Thymus (tissue), 11 donors: ENCODE data around the gene MUC5AC. TPM values are rescaled to one million over a fixed set of nuclear protein-coding genes. Genes with fewer than 3 reads are reported as not detected.
"Not testable (repeated sequence)": the region's sequence is repeated elsewhere in the genome, so short reads cannot be mapped to it uniquely, and the experiment has no call there.

Experiments used
- DNase-seq, 9 donors: peaks; one replicate each; pipeline ENCODE4 v3.0.0-alpha.2; 2013; ENCODE audit warnings: low spot score in 9 of 9, low read depth in 6 of 9, missing footprints in 1 of 9
- H3K27ac ChIP-seq, 2 donors: one replicate each; pipeline ENCODE4 v1.5.1; 2013; ENCODE audit warnings: control low read depth in 1 of 2, low read depth in 1 of 2, low read length in 1 of 2, mild to moderate bottlenecking in 1 of 2, moderate library complexity in 1 of 2
- H3K27me3 ChIP-seq, 2 donors: one replicate each; pipeline ENCODE4 v1.5.1; 2013; ENCODE audit warnings: low read length in 1 of 2; ENCODE audit not compliant: control insufficient read depth in 2 of 2, insufficient read depth in 1 of 2
- H3K36me3 ChIP-seq, 2 donors: one replicate each; pipeline ENCODE4 v1.5.1; 2013; ENCODE audit warnings: low read length in 1 of 2, mild to moderate bottlenecking in 1 of 2, moderate library complexity in 1 of 2; ENCODE audit not compliant: control insufficient read depth in 2 of 2, insufficient read depth in 2 of 2
- H3K4me1 ChIP-seq, 2 donors: one replicate each; pipeline ENCODE4 v1.5.1; 2013; ENCODE audit warnings: low read length in 2 of 2; ENCODE audit not compliant: control insufficient read depth in 2 of 2, insufficient read depth in 2 of 2
- H3K4me3 ChIP-seq, 2 donors: one replicate each; pipeline ENCODE4 v1.5.1; 2013; ENCODE audit warnings: low read length in 2 of 2, control low read depth in 1 of 2, mild to moderate bottlenecking in 1 of 2
- H3K9me3 ChIP-seq, 2 donors: one replicate each; pipeline ENCODE4 v1.5.1; 2013; ENCODE audit warnings: low read length in 1 of 2, mild to moderate bottlenecking in 1 of 2; ENCODE audit not compliant: control insufficient read depth in 2 of 2, insufficient read depth in 1 of 2
- WGBS: extraction: QIAGEN DNeasy Blood & Tissue Kit; methylation state at CpG from one replicate; pipeline ENCODE4 v1.1.7; 2013; 5-methylcytosine and 5-hydroxymethylcytosine counted together
- polyA plus RNA-seq: library from polyadenylated mRNA; stranded (reverse); fragments of 200-250 nt; gene quantifications from one replicate; pipeline ENCODE4 v1.2.3, GENCODE V29; 2013
- total RNA-seq: library from RNA; stranded (reverse); fragments of 120-200 nt; gene quantifications from one replicate; pipeline ENCODE4 v1.2.4, GENCODE V29; 2013
- donor health status: healthy.

Gene MUC5AC
- total and polyA plus RNA-seq, 2 donors = 0.02 to 0.05 TPM

GRCh38 chr11:1113405-1114201 is 44.1 kb upstream of the MUC5AC start:
- 86% methylated on average over 36 of the region's 36 CpGs for WGBS
- H3K4me1 ChIP-seq = no peaks in the 10 kb centered on the region
- no peaks in the 10 kb centered on the region for H3K36me3 ChIP-seq
- H3K4me3 ChIP-seq = no peak overlapping the region
- H3K9me3 ChIP-seq = peaks cover 0 to 7% of the 10 kb centered on the region in 2 donors
- DNase-seq = no peak
- H3K27ac ChIP-seq = no peak overlapping the region
- no peaks in the 10 kb centered on the region for H3K27me3 ChIP-seq

GRCh38 chr11:1115292-1115691 is 42.5 kb upstream of the MUC5AC start:
- H3K27ac ChIP-seq, H3K36me3 ChIP-seq, H3K27me3 ChIP-seq, H3K9me3 ChIP-seq, DNase-seq, H3K4me1 ChIP-seq, H3K4me3 ChIP-seq: not testable (repeated sequence)
- WGBS = 94% methylated on average over 6 of the region's 6 CpGs

- Histone ChIP-seq H3K9me3 (peaks cover 0 to 7% of the 10 kb centered on the region in 2 donors), H3K27me3 (no peaks in the 10 kb centered on the region), H3K27ac (no peak overlapping the region), H3K4me1 (no peaks in the 10 kb centered on the region), H3K36me3 (no peaks in the 10 kb centered on the region), H3K4me3 (no peak overlapping the region)
- no peak for DNase-seq
- 93% methylated on average over 12 of the region's 12 CpGs for WGBS
These were observed 41.6 kb upstream of the MUC5AC start for GRCh38 chr11:1116104-1116503.

GRCh38 chr11:1116666-1117390 is 40.9 kb upstream of the MUC5AC start:
- H3K36me3 ChIP-seq = no peaks in the 10 kb centered on the region
- H3K27me3 ChIP-seq = no peaks in the 10 kb centered on the region
- DNase-seq = no peak
- H3K9me3 ChIP-seq = peaks cover 0 to 7% of the 10 kb centered on the region in 2 donors
- no peaks in the 10 kb centered on the region for H3K4me1 ChIP-seq
- WGBS = 79% methylated on average over 23 of the region's 23 CpGs
- no peak overlapping the region for H3K4me3 ChIP-seq
- no peak overlapping the region for H3K27ac ChIP-seq

GRCh38 chr11:1117992-1118391 is 39.8 kb upstream of the MUC5AC start:
- WGBS = 76% methylated on average over 6 of the region's 6 CpGs
- H3K27me3 ChIP-seq = no peaks in the 10 kb centered on the region

GRCh38 chr11:1118755-1119603 is 38.8 kb upstream of the MUC5AC start:
- Histone ChIP-seq H3K4me1 (no peaks in the 10 kb centered on the region), H3K4me3 (no peak overlapping the region), H3K27ac (no peak overlapping the region), H3K27me3 (no peaks in the 10 kb centered on the region), H3K9me3 (peaks cover 0 to 4% of the 10 kb centered on the region in 2 donors), H3K36me3 (no peaks in the 10 kb centered on the region)
- WGBS = 86% methylated on average over 22 of the region's 22 CpGs
- DNase-seq = no peak

More at GRCh38 chr11:1117992-1118391, 39.8 kb upstream of the MUC5AC start:
- H3K36me3 ChIP-seq = no peaks in the 10 kb centered on the region
- no peak overlapping the region for H3K27ac ChIP-seq
- no peaks in the 10 kb centered on the region for H3K9me3 ChIP-seq
- no peaks in the 10 kb centered on the region for H3K4me1 ChIP-seq
- no peak for DNase-seq
- H3K4me3 ChIP-seq = no peak overlapping the region

GRCh38 chr11:1119604-1120146 is 38.1 kb upstream of the MUC5AC start:
- 87% methylated on average over 17 of the region's 17 CpGs for WGBS
- H3K4me3 ChIP-seq = no peak overlapping the region
- H3K9me3 ChIP-seq = peaks cover 0 to 4% of the 10 kb centered on the region in 2 donors
- DNase-seq = no peak
- no peaks in the 10 kb centered on the region for H3K36me3 ChIP-seq
- no peaks in the 10 kb centered on the region for H3K4me1 ChIP-seq
- no peaks in the 10 kb centered on the region for H3K27me3 ChIP-seq
- H3K27ac ChIP-seq = no peak overlapping the region

- no peaks in the 10 kb centered on the region for H3K4me1 ChIP-seq
- peaks cover 0 to 4% of the 10 kb centered on the region in 2 donors for H3K9me3 ChIP-seq
- H3K36me3 ChIP-seq = no peaks in the 10 kb centered on the region
- H3K27ac ChIP-seq = no peak overlapping the region
- WGBS = 92% methylated on average over 27 of the region's 27 CpGs
- no peak for DNase-seq
- H3K4me3 ChIP-seq = no peak overlapping the region
- no peaks in the 10 kb centered on the region for H3K27me3 ChIP-seq
These were observed 37.0 kb upstream of the MUC5AC start for GRCh38 chr11:1120532-1121330.
